ENCODE results near the gene RERE.

Gene RERE

GRCh38 chr1:8376358-8376840, 441.0 kb downstream of the RERE start:
- Histone ChIP-seq H3K27me3 (ENCODE audit: insufficient read depth, low read length, poor library complexity) (no peaks in the 10 kb centered on the region), H3K9ac (ENCODE audit: low read depth, low read length) (no peak overlapping the region), H3K27ac (ENCODE audit: low read length) (no peak overlapping the region), H3K79me2 (ENCODE audit: insufficient read depth, low read length) (0 out of 2 replicates have a peak, but pooled peaks cover 3% of the 10 kb centered on the region), H3K9me3 (ENCODE audit: insufficient read depth, low read length, severe bottlenecking) (no peaks in the 10 kb centered on the region), H3K4me3 (ENCODE audit: low read depth in 1 of 2, low read length in 2 of 2) (no peak overlapping the region), H3K36me3 (ENCODE audit: insufficient read depth, low read length) (no peaks in the 10 kb centered on the region), H4K20me1 (ENCODE audit: insufficient read depth, low read length) (peaks cover 28% of the 10 kb centered on the region), H3K4me2 (ENCODE audit: insufficient read depth, low read length) (no peak overlapping the region), H3K4me1 (ENCODE audit: insufficient read depth, low read length) (no peaks in the 10 kb centered on the region), H2AFZ (ENCODE audit: low read depth, low read length) (no peak overlapping the region)
- TF ChIP-seq CTCF (IDR thresholded peaks at IDR 0.05; ENCODE audit: borderline replicate concordance, extremely low read depth, low read length, poor library complexity, severe bottlenecking) = no peak
- TF ChIP-seq EZH2 (IDR thresholded peaks at IDR 0.05; ENCODE audit: borderline replicate concordance, low read depth, low read length, severe bottlenecking) = no peak
- ATAC-seq (ENCODE audit: insufficient read depth, low read depth) (no peak), DNase-seq (no peak)

GRCh38 chr1:8374812-8375211, 442.6 kb downstream of the RERE start:
- DNase-seq = peak; percentile 41
- peaks cover 34% of the 10 kb centered on the region for H4K20me1 ChIP-seq (ENCODE audit: insufficient read depth, low read length)
- H3K4me3 ChIP-seq (ENCODE audit: low read depth in 1 of 2, low read length in 2 of 2) = no peak overlapping the region
- no peaks in the 10 kb centered on the region for H3K9me3 ChIP-seq (ENCODE audit: insufficient read depth, low read length, severe bottlenecking)
- no peak overlapping the region for H2AFZ ChIP-seq (ENCODE audit: low read depth, low read length)
- H3K9ac ChIP-seq (ENCODE audit: low read depth, low read length) = no peak overlapping the region
- H3K79me2 ChIP-seq (ENCODE audit: insufficient read depth, low read length) = 0 out of 2 replicates have a peak, but pooled peaks cover 3% of the 10 kb centered on the region
- H3K4me1 ChIP-seq (ENCODE audit: insufficient read depth, low read length) = no peaks in the 10 kb centered on the region
- TF ChIP-seq EZH2 (IDR thresholded peaks at IDR 0.05; ENCODE audit: borderline replicate concordance, low read depth, low read length, severe bottlenecking) (no peak), CTCF (IDR thresholded peaks at IDR 0.05; ENCODE audit: borderline replicate concordance, extremely low read depth, low read length, poor library complexity, severe bottlenecking) (peak; percentile 71)
- ATAC-seq (ENCODE audit: insufficient read depth, low read depth) = peak; percentile 58; the same call in 2 of the 3 replicates
- H3K36me3 ChIP-seq (ENCODE audit: insufficient read depth, low read length) = no peaks in the 10 kb centered on the region
- H3K27me3 ChIP-seq (ENCODE audit: insufficient read depth, low read length, poor library complexity) = no peaks in the 10 kb centered on the region
- no peak overlapping the region for H3K27ac ChIP-seq (ENCODE audit: low read length)
- no peak overlapping the region for H3K4me2 ChIP-seq (ENCODE audit: insufficient read depth, low read length)

GRCh38 chr1:8374356-8374755, 443.1 kb downstream of the RERE start:
- no peak for ATAC-seq (ENCODE audit: insufficient read depth, low read depth)
- Histone ChIP-seq H2AFZ (ENCODE audit: low read depth, low read length) (no peak overlapping the region), H3K36me3 (ENCODE audit: insufficient read depth, low read length) (no peaks in the 10 kb centered on the region), H3K79me2 (ENCODE audit: insufficient read depth, low read length) (0 out of 2 replicates have a peak, but pooled peaks cover 3% of the 10 kb centered on the region), H3K4me1 (ENCODE audit: insufficient read depth, low read length) (no peaks in the 10 kb centered on the region), H3K9ac (ENCODE audit: low read depth, low read length) (no peak overlapping the region), H4K20me1 (ENCODE audit: insufficient read depth, low read length) (peaks cover 34% of the 10 kb centered on the region), H3K27me3 (ENCODE audit: insufficient read depth, low read length, poor library complexity) (no peaks in the 10 kb centered on the region), H3K27ac (ENCODE audit: low read length) (no peak overlapping the region), H3K4me2 (ENCODE audit: insufficient read depth, low read length) (no peak overlapping the region), H3K9me3 (ENCODE audit: insufficient read depth, low read length, severe bottlenecking) (no peaks in the 10 kb centered on the region), H3K4me3 (ENCODE audit: low read depth in 1 of 2, low read length in 2 of 2) (no peak overlapping the region)
- no peak for TF ChIP-seq CTCF (IDR thresholded peaks at IDR 0.05; ENCODE audit: borderline replicate concordance, extremely low read depth, low read length, poor library complexity, severe bottlenecking)
- no peak for TF ChIP-seq EZH2 (IDR thresholded peaks at IDR 0.05; ENCODE audit: borderline replicate concordance, low read depth, low read length, severe bottlenecking)
- no peak for DNase-seq
